ENCODE data around the gene GRIK3. TPM values are rescaled to one million over a fixed set of nuclear protein-coding genes. Genes with fewer than 3 reads are reported as not detected.

GRIK3 gene
- total and polyA plus RNA-seq, 2 of the 8 experiments (the other 6 are each of a cell fraction or from before 2014, with no cell fraction given), result 2.1 to 3.4 TPM

DNA sequence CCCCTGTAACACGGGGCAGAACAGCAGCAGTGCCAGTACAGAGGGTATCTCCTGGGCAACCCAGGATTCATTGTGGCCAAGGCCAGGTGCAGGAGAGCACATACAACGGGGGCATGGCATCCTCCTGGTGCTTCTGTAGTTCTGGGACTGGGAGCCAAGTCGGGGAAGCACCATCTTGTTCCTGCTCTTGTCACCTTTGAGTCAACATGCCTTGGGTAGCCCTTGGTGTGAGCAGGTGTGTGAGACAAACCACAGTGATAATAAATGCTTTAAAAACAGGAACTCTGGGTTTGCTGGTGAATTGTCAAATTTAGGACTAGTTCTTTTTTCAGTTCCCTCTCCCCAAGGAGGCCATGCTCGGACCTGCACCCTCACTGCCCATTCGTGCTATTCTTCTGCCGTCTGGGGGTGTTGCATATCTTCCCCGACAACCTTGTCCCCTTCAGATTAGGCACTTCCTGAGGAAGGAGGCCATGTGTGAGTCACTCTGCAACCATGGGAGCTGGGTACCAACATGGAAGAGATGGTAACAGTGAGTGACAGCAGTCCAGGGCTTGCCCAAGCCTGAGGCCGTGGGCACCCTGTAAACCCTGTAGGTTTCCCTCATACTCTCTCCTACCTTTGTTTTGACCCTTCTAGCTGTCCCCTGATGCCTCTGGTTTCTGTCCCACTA is 150.2 kb downstream of the GRIK3 start:
- H2BK20ac ChIP-seq (ENCODE audit: low read length), result no peak overlapping the region
- no peak overlapping the region for H2AK5ac ChIP-seq (ENCODE audit: low read depth, low read length)
- no peak overlapping the region for H2BK5ac ChIP-seq (ENCODE audit: low read depth, low read length)
- ChIA-PET CTCF (ENCODE audit: partially characterized antibody) (interaction anchor here (12.9 kb wide), 1 partner anchor 19 kb away, joined by 111 read pairs; no protein-coding TSS in a partner anchor), POLR2A (ENCODE audit: partially characterized antibody) (no interaction called here)
- no peak overlapping the region for H3K4me3 ChIP-seq (ENCODE audit: extremely low read depth in 1 of 4, insufficient read depth in 2 of 4, low read depth in 3 of 4, low read length in 4 of 4)
- no peak overlapping the region for H2BK12ac ChIP-seq (ENCODE audit: low read depth, low read length)
- H2BK120ac ChIP-seq (replicated peaks; ENCODE audit: low read depth, low read length), result no peak overlapping the region
- no peak overlapping the region for H3K14ac ChIP-seq (ENCODE audit: insufficient read length)
- H2BK15ac ChIP-seq (ENCODE audit: low read length), result no peak overlapping the region
- H3K27me3 ChIP-seq (replicated peaks in 1 of 4; ENCODE audit: control insufficient read depth in 3 of 4, extremely low read depth in 1 of 4, insufficient read depth in 3 of 4, low read length in 3 of 4), result no peaks in the 10 kb centered on the region
- H3K27ac ChIP-seq (ENCODE audit: low read depth, low read length), result no peak overlapping the region
- peaks cover 0 to 2% of the 10 kb centered on the region in 2 experiments; a peak in 1 of 4 replicates for H3K9me3 ChIP-seq (ENCODE audit: insufficient read depth in 2 of 2, low read depth in 1 of 2, low read length in 1 of 2)
- H3K18ac ChIP-seq (ENCODE audit: extremely low read depth, low read length), result no peak overlapping the region
- no peak overlapping the region for H4K5ac ChIP-seq (ENCODE audit: insufficient read length, low read depth, low read length)
- H3K23ac ChIP-seq (ENCODE audit: insufficient read length), result no peak overlapping the region
- no peak overlapping the region for H3K4ac ChIP-seq (replicated peaks; ENCODE audit: insufficient read length, low read depth, low read length)
- H4K91ac ChIP-seq (replicated peaks; ENCODE audit: insufficient read length, low read length), result no peak overlapping the region
- DNase-seq (ENCODE audit: low read depth in 1 of 2, low spot score in 2 of 2), result no peak
- no peak for FAIRE-seq
- no peaks in the 10 kb centered on the region for H3K79me1 ChIP-seq (ENCODE audit: low read depth, low read length)
- peaks cover 0 to 3% (median 0%) of the 10 kb centered on the region in 4 experiments; a peak in 2 of 7 replicates for H3K4me1 ChIP-seq (replicated peaks in 1 of 4; ENCODE audit: control insufficient read depth in 3 of 4, insufficient read depth in 4 of 4, low read length in 3 of 4)
- H3K36me3 ChIP-seq (ENCODE audit: control insufficient read depth in 2 of 4, insufficient read depth in 4 of 4, low read length in 3 of 4), result no peaks in the 10 kb centered on the region; a peak in 1 of 8 replicates
- H3K56ac ChIP-seq (replicated peaks; ENCODE audit: insufficient read length, low read depth, low read length), result no peak overlapping the region
- 90% methylated on average over 8 of the region's 8 CpGs; no CpG with 5 or more reads in 1 of the 2 experiments for WGBS, 2 experiments (ENCODE audit: extremely low coverage in 1 of 2, insufficient coverage in 1 of 2, insufficient read length in 1 of 2, insufficient replicate concordance in 2 of 2, low coverage in 1 of 2, low lambda C conversion rate in 2 of 2, missing lambda C conversion rate in 1 of 2)
- no peak overlapping the region for H3K9ac ChIP-seq (replicated peaks in 1 of 4; ENCODE audit: extremely low read depth in 1 of 4, low read depth in 3 of 4, low read length in 3 of 4)
- no peaks in the 10 kb centered on the region for H3K23me2 ChIP-seq (ENCODE audit: low read depth, low read length)
- H3K4me2 ChIP-seq (ENCODE audit: insufficient read depth in 1 of 2, low read depth in 2 of 2, low read length in 2 of 2), result no peak overlapping the region
- H4K8ac ChIP-seq (ENCODE audit: extremely low read depth, insufficient read depth, low read length), result no peak overlapping the region
- no peak overlapping the region for H2AFZ ChIP-seq (ENCODE audit: low read length)
- no peaks in the 10 kb centered on the region for H3K79me2 ChIP-seq (ENCODE audit: control insufficient read depth in 1 of 2, insufficient read depth in 2 of 2, low read length in 2 of 2)
- H4K20me1 ChIP-seq (replicated peaks in 1 of 2; ENCODE audit: control insufficient read depth in 1 of 2, insufficient read depth in 2 of 2, low read length in 2 of 2), result no peaks in the 10 kb centered on the region
- TF ChIP-seq YY1 (IDR thresholded peaks at IDR 0.05; ENCODE audit: low read depth, low read length), result no peak
- no peak for TF ChIP-seq JUN (IDR thresholded peaks at IDR 0.05; ENCODE audit: low read depth, low read length)
- TF ChIP-seq SP4 (IDR thresholded peaks at IDR 0.05; ENCODE audit: low read length), result no peak
- TF ChIP-seq SIRT6 (IDR thresholded peaks at IDR 0.05; ENCODE audit: low read length), result no peak
- no peak for TF ChIP-seq FOSL1 (IDR thresholded peaks at IDR 0.05; ENCODE audit: insufficient read depth, low read depth, low read length)
- no peak for TF ChIP-seq TEAD4 (IDR thresholded peaks at IDR 0.05; ENCODE audit: low read depth, low read length)
- TF ChIP-seq CEBPB (IDR thresholded peaks at IDR 0.05; ENCODE audit: low read depth, low read length), result no peak
- TF ChIP-seq NRF1 (IDR thresholded peaks at IDR 0.05; ENCODE audit: low read depth, low read length), result no peak
- no peak for TF ChIP-seq TAF1 (IDR thresholded peaks at IDR 0.05; ENCODE audit: low read depth, low read length)
- no peak for TF ChIP-seq RNF2 (IDR thresholded peaks at IDR 0.05; ENCODE audit: borderline replicate concordance, low read depth, low read length, missing control alignments, poor library complexity, severe bottlenecking)
- TF ChIP-seq, protein P1, sequence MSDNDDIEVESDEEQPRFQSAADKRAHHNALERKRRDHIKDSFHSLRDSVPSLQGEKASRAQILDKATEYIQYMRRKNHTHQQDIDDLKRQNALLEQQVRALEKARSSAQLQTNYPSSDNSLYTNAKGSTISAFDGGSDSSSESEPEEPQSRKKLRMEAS (IDR thresholded peaks at IDR 0.05), result no peak
- no peak for TF ChIP-seq POLR2A (IDR thresholded peaks at IDR 0.05; ENCODE audit: control extremely low read depth in 1 of 2, low read depth in 2 of 2, low read length in 2 of 2)
